ENCODE data around the gene MRPL4.

MRPL4 gene

DNA sequence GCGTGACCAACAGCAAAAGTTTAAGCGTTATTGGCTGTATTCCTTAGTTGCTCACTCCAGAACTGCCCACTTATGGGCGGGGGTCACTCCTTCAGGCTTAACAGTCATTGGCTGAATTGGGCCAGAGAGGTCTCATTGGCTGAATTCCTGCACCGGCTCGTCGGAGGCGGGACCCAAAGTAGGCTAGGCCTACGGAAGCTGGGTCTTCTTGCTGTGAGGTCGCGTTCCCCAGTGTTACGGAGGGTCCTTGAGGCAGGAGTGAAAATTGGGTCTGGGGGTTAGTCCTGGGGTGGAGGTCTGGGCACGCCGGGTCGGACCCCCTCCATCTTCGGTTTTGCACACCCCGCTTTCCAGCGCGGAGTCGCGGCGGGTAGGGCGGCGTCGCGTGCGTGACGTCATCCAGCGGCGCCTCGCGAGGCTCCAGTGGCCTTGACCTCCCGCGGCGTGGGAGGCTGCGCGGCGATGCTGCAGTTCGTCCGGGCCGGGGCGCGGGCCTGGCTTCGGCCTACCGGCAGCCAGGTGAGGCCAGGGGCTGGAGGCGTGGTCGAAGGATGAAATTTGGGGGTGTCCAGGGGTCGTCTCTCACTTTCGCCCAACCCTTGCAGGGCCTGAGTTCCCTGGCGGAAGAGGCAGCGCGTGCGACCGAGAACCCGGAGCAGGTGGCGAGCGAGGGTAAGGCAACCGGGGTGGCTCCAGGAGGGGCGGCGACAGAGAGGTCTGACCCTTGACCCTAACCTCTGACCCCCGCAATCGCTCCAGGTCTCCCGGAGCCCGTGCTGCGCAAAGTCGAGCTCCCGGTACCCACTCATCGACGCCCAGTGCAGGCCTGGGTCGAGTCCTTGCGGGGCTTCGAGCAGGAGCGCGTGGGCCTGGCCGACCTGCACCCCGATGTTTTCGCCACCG, at the start of gene MRPL4:
Gene MRPL4 (plus strand): TSS at position 423 of the 903 bp plus-strand sequence. CDS start 40 bp downstream, at position 463.
- no CpG with 5 or more reads among the region's 77 CpGs for WGBS (ENCODE audit: insufficient coverage, insufficient read length)
- 0 out of 2 replicates have a peak, but pooled peaks cover 5% of the 10 kb centered on the region for H3K36me3 ChIP-seq (ENCODE audit: control insufficient read depth, insufficient read depth, low read length)
- no peaks in the 10 kb centered on the region for H3K27me3 ChIP-seq (ENCODE audit: control insufficient read depth, insufficient read depth, low read length)
- peak; percentile 96 for DNase-seq (ENCODE audit: low read depth, low spot score)
- no peak within 1 kb of the TSS for H3K27ac ChIP-seq (ENCODE audit: low read length)
- H3K9me3 ChIP-seq (ENCODE audit: control insufficient read depth, insufficient read depth, low read length), result no peaks in the 10 kb centered on the region
- H3K4me3 ChIP-seq (ENCODE audit: low read length), result peak within 1 kb of the TSS; percentile 98
- no peaks in the 10 kb centered on the region for H3K4me1 ChIP-seq (ENCODE audit: control insufficient read depth, insufficient read depth, low read length)

DNA sequence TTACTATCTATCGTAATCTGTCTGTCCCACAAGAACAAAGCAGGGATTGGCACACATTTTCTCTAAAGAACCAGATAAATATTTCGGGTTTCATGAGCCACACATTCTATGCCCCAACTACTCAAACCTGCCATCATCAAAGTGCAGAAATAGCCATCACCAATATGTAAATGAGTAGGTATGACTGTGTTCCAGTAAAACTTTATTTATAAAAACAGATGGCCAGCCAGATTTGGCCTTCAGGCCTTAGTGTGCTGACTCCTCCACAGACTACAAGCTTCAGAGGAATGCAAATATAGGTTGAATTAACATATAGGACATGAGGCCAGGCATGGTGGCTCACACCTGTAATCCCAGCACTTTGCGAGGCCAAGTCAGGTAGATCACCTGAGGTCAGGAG, 48.3 kb upstream of the MRPL4 start:
- H3K27me3 ChIP-seq (ENCODE audit: control insufficient read depth, insufficient read depth, low read length), result no peaks in the 10 kb centered on the region
- no peaks in the 10 kb centered on the region for H3K9me3 ChIP-seq (ENCODE audit: control insufficient read depth, insufficient read depth, low read length)
- H3K4me1 ChIP-seq (ENCODE audit: control insufficient read depth, insufficient read depth, low read length), result peaks cover 4% of the 10 kb centered on the region; the same call in 1 of the 2 replicates
- H3K27ac ChIP-seq (ENCODE audit: low read length), result no peak overlapping the region
- no CpG with 5 or more reads among the region's 3 CpGs for WGBS (ENCODE audit: insufficient coverage, insufficient read length)
- H3K36me3 ChIP-seq (ENCODE audit: control insufficient read depth, insufficient read depth, low read length), result no peaks in the 10 kb centered on the region
- no peak overlapping the region for H3K4me3 ChIP-seq (ENCODE audit: low read length)
- no peak for DNase-seq (ENCODE audit: low read depth, low spot score)

DNA sequence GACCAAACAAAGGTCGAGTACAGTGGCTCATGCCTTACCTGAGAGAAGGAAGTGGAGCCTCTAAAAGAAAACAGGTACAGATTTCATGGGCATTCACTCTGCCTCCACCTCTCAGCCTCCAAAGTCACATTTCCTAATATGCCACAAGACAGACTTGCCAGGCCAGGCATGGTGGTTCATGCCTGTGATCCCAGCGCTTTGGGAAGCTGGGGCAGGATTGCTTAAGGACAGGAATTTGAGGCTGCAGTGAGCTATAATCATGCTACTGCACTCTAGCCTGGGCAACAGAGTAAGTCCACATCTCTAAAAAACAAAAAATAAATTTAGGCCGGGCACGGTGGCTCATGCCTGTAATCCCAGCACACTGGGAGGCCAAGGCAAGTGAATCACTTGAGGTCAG, 46.4 kb upstream of the MRPL4 start:
- no peaks in the 10 kb centered on the region for H3K36me3 ChIP-seq (ENCODE audit: control insufficient read depth, insufficient read depth, low read length)
- WGBS (ENCODE audit: insufficient coverage, insufficient read length), result no CpG with 5 or more reads among the region's 4 CpGs
- no peak for DNase-seq (ENCODE audit: low read depth, low spot score)
- no peak overlapping the region for H3K4me3 ChIP-seq (ENCODE audit: low read length)
- peaks cover 4% of the 10 kb centered on the region; the same call in 1 of the 2 replicates for H3K4me1 ChIP-seq (ENCODE audit: control insufficient read depth, insufficient read depth, low read length)
- H3K27me3 ChIP-seq (ENCODE audit: control insufficient read depth, insufficient read depth, low read length), result no peaks in the 10 kb centered on the region
- H3K27ac ChIP-seq (ENCODE audit: low read length), result no peak overlapping the region
- no peaks in the 10 kb centered on the region for H3K9me3 ChIP-seq (ENCODE audit: control insufficient read depth, insufficient read depth, low read length)

DNA sequence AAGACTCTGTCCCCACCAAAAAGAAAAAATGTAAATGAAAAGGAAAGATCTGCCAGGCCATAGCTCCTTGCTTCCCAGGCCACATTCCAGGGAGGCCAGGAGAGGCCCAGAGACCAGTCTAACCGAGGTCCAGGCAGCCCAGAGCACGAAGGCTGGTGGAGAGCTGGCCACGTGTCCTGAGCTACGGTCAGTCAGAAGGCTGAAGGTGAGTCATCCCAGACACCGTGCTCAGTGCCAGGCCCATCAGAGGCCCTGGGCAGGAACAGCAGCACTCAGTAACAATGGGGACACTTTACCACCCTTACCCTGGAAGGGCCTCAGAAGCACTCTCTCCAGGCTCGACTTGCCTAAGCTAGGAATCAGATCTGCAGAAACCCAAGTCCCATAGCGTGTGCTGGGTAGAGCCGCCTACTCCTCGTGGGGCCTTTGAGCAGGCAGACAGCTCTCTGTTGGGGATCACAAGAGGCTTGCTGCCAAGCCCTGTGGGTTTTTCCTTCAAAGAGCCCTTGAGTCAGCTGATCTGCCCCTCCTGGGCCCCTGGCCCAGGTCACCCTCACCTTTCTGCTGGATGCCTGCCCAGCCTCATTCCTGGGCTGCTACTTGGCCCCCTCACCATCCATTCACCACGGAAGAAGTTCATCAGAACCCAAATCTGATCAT, 45.7 kb upstream of the MRPL4 start:
- no peak for DNase-seq (ENCODE audit: low read depth, low spot score)
- peaks cover 4% of the 10 kb centered on the region; the same call in 1 of the 2 replicates for H3K4me1 ChIP-seq (ENCODE audit: control insufficient read depth, insufficient read depth, low read length)
- no peaks in the 10 kb centered on the region for H3K36me3 ChIP-seq (ENCODE audit: control insufficient read depth, insufficient read depth, low read length)
- H3K4me3 ChIP-seq (ENCODE audit: low read length), result no peak overlapping the region
- H3K27me3 ChIP-seq (ENCODE audit: control insufficient read depth, insufficient read depth, low read length), result no peaks in the 10 kb centered on the region
- no peak overlapping the region for H3K27ac ChIP-seq (ENCODE audit: low read length)
- no CpG with 5 or more reads among the region's 10 CpGs for WGBS (ENCODE audit: insufficient coverage, insufficient read length)
- H3K9me3 ChIP-seq (ENCODE audit: control insufficient read depth, insufficient read depth, low read length), result no peaks in the 10 kb centered on the region

DNA sequence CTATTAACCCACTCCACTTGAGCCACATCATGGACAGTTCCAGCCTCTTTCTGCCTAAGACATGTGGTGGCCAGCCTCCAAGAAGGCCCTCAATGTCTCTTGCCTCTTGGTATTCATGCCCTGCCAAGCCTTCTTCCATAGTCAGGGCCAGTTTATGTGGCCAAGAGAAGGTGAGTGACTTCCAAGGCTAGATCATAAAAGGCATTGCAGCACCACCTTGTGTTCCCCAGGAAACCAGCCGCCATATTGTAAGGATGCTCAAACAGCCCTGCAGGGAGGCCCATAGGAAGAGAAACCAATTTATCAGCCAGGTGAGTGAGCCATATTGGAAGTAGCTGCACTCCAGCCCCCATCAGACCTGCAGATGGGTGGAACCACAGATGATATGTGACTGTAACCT, 45.0 kb upstream of the MRPL4 start:
- no peak for DNase-seq (ENCODE audit: low read depth, low spot score)
- Histone ChIP-seq H3K4me1 (ENCODE audit: control insufficient read depth, insufficient read depth, low read length) (peaks cover 4% of the 10 kb centered on the region; the same call in 1 of the 2 replicates), H3K9me3 (ENCODE audit: control insufficient read depth, insufficient read depth, low read length) (no peaks in the 10 kb centered on the region), H3K27ac (ENCODE audit: low read length) (no peak overlapping the region), H3K27me3 (ENCODE audit: control insufficient read depth, insufficient read depth, low read length) (no peaks in the 10 kb centered on the region), H3K36me3 (ENCODE audit: control insufficient read depth, insufficient read depth, low read length) (no peaks in the 10 kb centered on the region), H3K4me3 (ENCODE audit: low read length) (no peak overlapping the region)
- WGBS (ENCODE audit: insufficient coverage, insufficient read length), result no CpG with 5 or more reads among the region's 1 CpG

DNA sequence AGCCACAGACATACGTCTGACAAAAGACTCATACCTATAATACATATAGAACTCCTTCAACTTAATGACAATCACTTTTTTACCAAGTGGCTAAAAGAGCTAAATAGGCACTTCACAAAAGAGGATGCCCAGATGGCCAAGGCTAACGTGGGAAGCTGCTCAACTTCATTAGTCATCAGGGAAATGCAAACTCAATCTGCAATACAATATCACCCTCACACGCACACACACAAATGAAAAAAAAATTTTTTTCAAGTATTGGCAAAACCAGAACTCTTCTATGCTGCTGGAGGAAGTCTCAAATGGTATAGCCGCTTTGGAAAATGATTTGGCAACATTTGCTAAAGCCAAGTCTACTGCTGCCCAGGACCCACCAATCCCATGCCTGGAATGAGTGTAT, 42.7 kb upstream of the MRPL4 start:
- no peaks in the 10 kb centered on the region for H3K9me3 ChIP-seq (ENCODE audit: control insufficient read depth, insufficient read depth, low read length)
- no peak overlapping the region for H3K4me3 ChIP-seq (ENCODE audit: low read length)
- H3K27ac ChIP-seq (ENCODE audit: low read length), result no peak overlapping the region
- no peaks in the 10 kb centered on the region for H3K36me3 ChIP-seq (ENCODE audit: control insufficient read depth, insufficient read depth, low read length)
- 0 out of 2 replicates have a peak, but pooled peaks cover 1% of the 10 kb centered on the region for H3K4me1 ChIP-seq (ENCODE audit: control insufficient read depth, insufficient read depth, low read length)
- no peak for DNase-seq (ENCODE audit: low read depth, low spot score)
- H3K27me3 ChIP-seq (ENCODE audit: control insufficient read depth, insufficient read depth, low read length), result no peaks in the 10 kb centered on the region
- WGBS (ENCODE audit: insufficient coverage, insufficient read length), result 100% methylated on average over 1 of the region's 4 CpGs

DNA sequence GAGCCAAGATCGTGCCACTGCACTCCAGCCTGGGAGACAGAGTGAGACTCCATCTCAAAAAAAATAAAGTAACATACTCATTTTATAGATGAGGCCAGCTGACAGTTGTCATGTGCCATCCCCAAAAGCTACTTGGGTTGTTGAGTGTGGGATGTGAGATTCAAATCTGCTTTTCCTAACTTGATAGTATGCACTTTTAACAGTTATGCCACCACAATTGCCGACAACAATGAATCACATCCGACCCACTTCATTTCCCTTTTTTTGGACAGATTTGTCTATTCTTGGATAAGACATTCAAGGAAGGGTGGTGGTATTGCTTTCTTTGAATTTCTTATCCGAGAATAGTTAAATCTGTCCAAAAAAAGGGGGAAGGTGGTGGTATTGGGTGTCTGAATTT, 41.0 kb upstream of the MRPL4 start:
- no peak for DNase-seq (ENCODE audit: low read depth, low spot score)
- WGBS (ENCODE audit: insufficient coverage, insufficient read length), result no CpG with 5 or more reads among the region's 4 CpGs

DNA sequence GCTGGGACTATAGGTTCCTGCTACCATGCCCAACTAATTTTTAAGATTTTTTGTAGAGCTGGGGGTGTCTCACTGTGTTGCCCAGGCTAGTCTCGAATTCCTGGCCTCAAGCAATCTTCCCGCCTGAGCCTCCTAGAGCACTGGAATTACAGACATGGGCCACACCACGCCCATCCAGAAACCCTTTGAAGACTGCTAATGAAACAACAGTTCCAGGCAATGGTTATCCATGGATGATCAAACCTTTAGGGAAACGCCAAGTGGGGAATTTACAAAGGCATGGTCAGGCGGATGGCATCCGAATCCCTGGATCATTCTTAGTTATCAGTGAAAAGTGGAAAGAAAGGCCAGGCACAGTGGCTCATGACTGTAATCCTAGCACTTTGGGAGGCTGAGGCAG, 40.3 kb upstream of the MRPL4 start:
- Histone ChIP-seq H3K4me1 (ENCODE audit: control insufficient read depth, insufficient read depth, low read length) (no peaks in the 10 kb centered on the region), H3K36me3 (ENCODE audit: control insufficient read depth, insufficient read depth, low read length) (no peaks in the 10 kb centered on the region), H3K9me3 (ENCODE audit: control insufficient read depth, insufficient read depth, low read length) (no peaks in the 10 kb centered on the region), H3K27me3 (ENCODE audit: control insufficient read depth, insufficient read depth, low read length) (no peaks in the 10 kb centered on the region), H3K4me3 (ENCODE audit: low read length) (no peak overlapping the region), H3K27ac (ENCODE audit: low read length) (no peak overlapping the region)
- WGBS (ENCODE audit: insufficient coverage, insufficient read length), result no CpG with 5 or more reads among the region's 6 CpGs
- DNase-seq (ENCODE audit: low read depth, low spot score), result no peak

More for the DNA sequence above, 41.0 kb upstream of the MRPL4 start:
- no peaks in the 10 kb centered on the region for H3K9me3 ChIP-seq (ENCODE audit: control insufficient read depth, insufficient read depth, low read length)
- H3K27me3 ChIP-seq (ENCODE audit: control insufficient read depth, insufficient read depth, low read length), result no peaks in the 10 kb centered on the region
- 0 out of 2 replicates have a peak, but pooled peaks cover 1% of the 10 kb centered on the region for H3K4me1 ChIP-seq (ENCODE audit: control insufficient read depth, insufficient read depth, low read length)
- no peaks in the 10 kb centered on the region for H3K36me3 ChIP-seq (ENCODE audit: control insufficient read depth, insufficient read depth, low read length)
- H3K4me3 ChIP-seq (ENCODE audit: low read length), result no peak overlapping the region
- H3K27ac ChIP-seq (ENCODE audit: low read length), result no peak overlapping the region

DNA sequence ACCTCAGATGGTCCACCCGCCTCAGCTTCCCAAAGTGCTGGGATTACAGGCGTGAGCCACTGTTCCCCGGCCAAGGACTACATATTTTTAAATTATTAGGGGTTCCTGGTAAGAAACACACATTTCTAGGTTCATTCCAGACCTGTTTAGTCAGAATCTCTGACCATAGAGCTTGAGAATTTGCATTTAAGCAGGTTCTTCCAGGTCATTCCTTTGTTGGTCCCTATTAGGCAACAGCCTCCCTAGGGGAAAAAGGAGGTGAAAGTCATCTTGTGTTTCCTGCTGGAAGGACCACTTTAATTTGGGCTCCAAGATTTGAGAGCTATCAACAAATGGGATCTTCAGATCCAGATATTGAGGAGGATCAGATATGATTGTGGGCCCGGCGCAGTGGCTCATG, 37.2 kb upstream of the MRPL4 start:
- Histone ChIP-seq H3K36me3 (ENCODE audit: control insufficient read depth, insufficient read depth, low read length) (no peaks in the 10 kb centered on the region), H3K4me1 (ENCODE audit: control insufficient read depth, insufficient read depth, low read length) (no peaks in the 10 kb centered on the region), H3K27me3 (ENCODE audit: control insufficient read depth, insufficient read depth, low read length) (no peaks in the 10 kb centered on the region), H3K27ac (ENCODE audit: low read length) (no peak overlapping the region), H3K4me3 (ENCODE audit: low read length) (no peak overlapping the region), H3K9me3 (ENCODE audit: control insufficient read depth, insufficient read depth, low read length) (no peaks in the 10 kb centered on the region)
- no peak for DNase-seq (ENCODE audit: low read depth, low spot score)
- WGBS (ENCODE audit: insufficient coverage, insufficient read length), result no CpG with 5 or more reads among the region's 5 CpGs

DNA sequence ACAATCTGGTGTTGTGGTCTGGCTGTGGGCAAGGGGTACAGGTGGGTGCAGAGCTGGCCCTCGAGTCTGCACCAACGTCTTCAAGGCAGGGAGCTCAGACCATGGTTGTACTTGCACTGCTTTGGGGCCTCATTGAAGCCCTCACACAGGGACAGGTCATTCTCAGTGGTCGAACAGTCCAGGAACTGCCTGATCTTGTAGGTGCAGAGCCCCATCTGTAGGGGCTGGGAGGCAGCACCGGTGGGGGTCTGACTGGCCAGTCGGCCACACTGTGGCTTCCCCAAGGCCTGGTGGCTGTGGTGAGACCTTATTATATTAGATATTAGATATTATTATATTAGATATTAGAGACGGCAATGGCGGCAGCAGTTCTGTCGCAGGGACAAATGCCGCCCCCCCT, 34.9 kb upstream of the MRPL4 start:
- Histone ChIP-seq H3K27me3 (ENCODE audit: control insufficient read depth, insufficient read depth, low read length) (no peaks in the 10 kb centered on the region), H3K4me1 (ENCODE audit: control insufficient read depth, insufficient read depth, low read length) (no peaks in the 10 kb centered on the region), H3K9me3 (ENCODE audit: control insufficient read depth, insufficient read depth, low read length) (no peaks in the 10 kb centered on the region), H3K27ac (ENCODE audit: low read length) (no peak overlapping the region), H3K4me3 (ENCODE audit: low read length) (no peak overlapping the region), H3K36me3 (ENCODE audit: control insufficient read depth, insufficient read depth, low read length) (no peaks in the 10 kb centered on the region)
- no peak for DNase-seq (ENCODE audit: low read depth, low spot score)
- no CpG with 5 or more reads among the region's 9 CpGs for WGBS (ENCODE audit: insufficient coverage, insufficient read length)

All from iPS DF 6.9 (cell line).